CD14-positive monocyte (primary cell): Measurements from ENCODE around the gene ZFHX3. TPM values are rescaled to one million over a fixed set of nuclear protein-coding genes. Genes with fewer than 3 reads are reported as not detected.

Experiments
- DNase-seq, 3 donors: peaks; one replicate each; pipeline ENCODE4 v3.0.0-alpha.2; 2011 to 2022
- H2AFZ ChIP-seq: 2 replicates; pipeline ENCODE4 v1.6.0; 2012; ENCODE audit warnings: mild to moderate bottlenecking, low read depth, low read length, inconsistent platforms; ENCODE audit not compliant: insufficient read depth, poor library complexity, severe bottlenecking
- H3K27ac ChIP-seq, 2 donors: 1 replicate in 1 of 2; 2 replicates in 1 of 2; pipeline ENCODE4 v1.5.1; 2012 to 2013; ENCODE audit warnings: low read length in 2 of 2, control low read depth in 1 of 2, inconsistent platforms in 1 of 2, low read depth in 1 of 2, mild to moderate bottlenecking in 1 of 2
- H3K27me3 ChIP-seq, 2 donors: one replicate each; pipeline versions ENCODE4 v1.6.0 to v1.6.1; 2011 to 2013; ENCODE audit warnings: low read length in 2 of 2; ENCODE audit not compliant: control insufficient read depth in 2 of 2, insufficient read depth in 2 of 2
- H3K36me3 ChIP-seq, 2 donors: replicated peaks in 1 of 2; 1 replicate in 1 of 2; 2 replicates in 1 of 2; pipeline versions ENCODE4 v1.5.1 to v1.6.1; 2012 to 2013; ENCODE audit warnings: low read length in 2 of 2, control low read depth in 1 of 2, inconsistent platforms in 1 of 2, mild to moderate bottlenecking in 1 of 2; ENCODE audit not compliant: insufficient read depth in 2 of 2, control insufficient read depth in 1 of 2
- H3K4me1 ChIP-seq, 2 donors: 1 replicate in 1 of 2; 2 replicates in 1 of 2; pipeline versions ENCODE4 v1.5.1 to v1.6.1; 2012 to 2013; ENCODE audit warnings: low read length in 2 of 2, control low read depth in 1 of 2, inconsistent platforms in 1 of 2, mild to moderate bottlenecking in 1 of 2, moderate library complexity in 1 of 2; ENCODE audit not compliant: insufficient read depth in 2 of 2, control insufficient read depth in 1 of 2
- H3K4me2 ChIP-seq: replicated peaks from 2 replicates; pipeline ENCODE3; 2012; ENCODE audit warnings: low read length, moderate library complexity, mild to moderate bottlenecking; ENCODE audit not compliant: poor library complexity, severe bottlenecking; ENCODE audit errors: extremely low read depth
- H3K4me3 ChIP-seq, 3 experiments: fragments of 200-600 bp in 1 of 3; sonication (generic) in 1 of 3; replicated peaks in 1 of 3; 1 replicate in 2 of 3; 2 replicates in 1 of 3; pipeline ENCODE4 v1.5.1; 2011 to 2013; ENCODE audit warnings: low read length in 3 of 3, mild to moderate bottlenecking in 3 of 3, control low read depth in 2 of 3, low read depth in 2 of 3, inconsistent platforms in 1 of 3, moderate library complexity in 1 of 3
- H3K79me2 ChIP-seq: 2 replicates; pipeline ENCODE4 v1.6.0; 2012; ENCODE audit warnings: mild to moderate bottlenecking, control low read depth, inconsistent platforms, low read length, moderate library complexity; ENCODE audit not compliant: insufficient read depth
- H3K9ac ChIP-seq: 2 replicates; pipeline ENCODE4 v1.6.0; 2017; ENCODE audit warnings: low read length, mild to moderate bottlenecking; ENCODE audit not compliant: insufficient read depth, poor library complexity, severe bottlenecking
- H3K9me3 ChIP-seq, 2 donors: replicated peaks in 1 of 2; 1 replicate in 1 of 2; 2 replicates in 1 of 2; pipeline versions ENCODE4 v1.5.1 to v1.6.1; 2012 to 2013; ENCODE audit warnings: low read length in 2 of 2, control low read depth in 1 of 2; ENCODE audit not compliant: control insufficient read depth in 1 of 2, insufficient read depth in 1 of 2
- H4K20me1 ChIP-seq: 2 replicates; pipeline ENCODE4 v1.6.0; 2012; ENCODE audit warnings: mild to moderate bottlenecking, low read length, control low read depth, moderate library complexity; ENCODE audit not compliant: insufficient read depth
- H3K27ac Mint-ChIP-seq, 7 donors: one replicate each; pipeline ENCODE4 v1.8.0; 2020; ENCODE audit warnings: mild to moderate bottlenecking in 7 of 7, mixed read lengths in 7 of 7, moderate library complexity in 6 of 7, inconsistent platforms in 2 of 7
- H3K27me3 Mint-ChIP-seq, 3 donors: one replicate each; pipeline ENCODE4 v1.8.0; 2021 to 2022; ENCODE audit warnings: low read depth in 3 of 3, mild to moderate bottlenecking in 3 of 3, mixed read lengths in 3 of 3, moderate library complexity in 3 of 3, inconsistent platforms in 1 of 3
- H3K36me3 Mint-ChIP-seq, 2 donors: one replicate each; pipeline ENCODE4 v1.8.0; 2020; ENCODE audit warnings: mixed read lengths in 2 of 2, inconsistent platforms in 1 of 2, mild to moderate bottlenecking in 1 of 2
- H3K4me1 Mint-ChIP-seq: one replicate; pipeline ENCODE4 v1.8.0; 2020; ENCODE audit warnings: mild to moderate bottlenecking, mixed read lengths
- H3K4me3 Mint-ChIP-seq, 2 donors: one replicate each; pipeline ENCODE4 v1.8.0; 2020; ENCODE audit warnings: mild to moderate bottlenecking in 2 of 2, mixed read lengths in 2 of 2, moderate library complexity in 1 of 2
- H3K9me3 Mint-ChIP-seq, 7 donors: one replicate each; pipeline ENCODE4 v1.8.0; 2020 to 2022; ENCODE audit warnings: mixed read lengths in 7 of 7, mild to moderate bottlenecking in 6 of 7, moderate library complexity in 6 of 7, inconsistent platforms in 2 of 7
- CTCF ChIP-seq: fragments of 200-600 bp; IDR thresholded peaks from one replicate; pipeline ENCODE4 v1.8.0; 2022; ENCODE audit warnings: antibody characterized with exemption, mild to moderate bottlenecking
- WGBS: methylation state at CpG from one replicate; pipeline ENCODE4 v1.1.5; 2013; ENCODE audit warnings: missing lambda C conversion rate; ENCODE audit not compliant: insufficient coverage; 5-methylcytosine and 5-hydroxymethylcytosine counted together
- intact Hi-C, 2 donors: fragments of 100-400 bp; cut with micrococcal nuclease; formaldehyde crosslinking; loops; one replicate each; pipeline versions ENCODE4 v1.15.0 to v1.15.1; 2023
- polyA plus RNA-seq, 3 donors: library from polyadenylated mRNA; depleted of rRNA in 1 of 3; unstranded in 2 of 3; stranded (reverse) in 1 of 3; fragments of 300-500 nt in 2 of 3; fragments of >200 nt in 1 of 3; fragmentation: Illumina TruSeq in 2 of 3; gene quantifications; 1 replicate in 2 of 3; 2 replicates in 1 of 3; pipeline ENCODE4 v1.2.3, GENCODE V29; 2012 to 2021

The ZFHX3 gene
- polyA plus RNA-seq, 3 donors, result 0.42 to 4.2 (median 0.43) TPM

GRCh38 chr16:73057291-73058210, 9.6 kb upstream of the ZFHX3 start:
- peaks cover 55 to 70% of the 10 kb centered on the region in 2 donors for H3K4me1 ChIP-seq
- intact Hi-C loops, result loop anchor here in 1 of 2 donors (1.0 to 10.0 kb wide), 3 partner anchors 8 to 203 kb away; no protein-coding TSS in a partner anchor
- H3K27me3 ChIP-seq, result peaks cover 25 to 29% of the 10 kb centered on the region in 2 donors
- H3K36me3 ChIP-seq, result no peaks in the 10 kb centered on the region
- peak overlapping the region; percentile 61 to 79 for H3K27ac ChIP-seq
- peak overlapping the region; percentile 73 for H3K4me2 ChIP-seq
- no peak for DNase-seq
- H2AFZ ChIP-seq, result peak overlapping the region; percentile 64
- peaks cover 14% of the 10 kb centered on the region for H4K20me1 ChIP-seq
- H3K79me2 ChIP-seq, result peaks cover 42% of the 10 kb centered on the region
- H3K27me3 Mint-ChIP-seq, result peaks cover 42 to 57% (median 44%) of the 10 kb centered on the region in 3 donors
- WGBS, result under 1% methylated on average over 70 of the region's 101 CpGs
- H3K4me3 ChIP-seq, result peak overlapping the region; percentile 57 to 96 (median 76)
- H3K4me3 Mint-ChIP-seq, result peak overlapping the region; percentile 93 to 98
- H3K4me1 Mint-ChIP-seq, result peaks cover 67% of the 10 kb centered on the region
- H3K9ac ChIP-seq, result peak overlapping the region; percentile 83
- no peaks in the 10 kb centered on the region for H3K9me3 ChIP-seq
- TF ChIP-seq CTCF, result no peak
- peaks cover 0 to 8% (median 0%) of the 10 kb centered on the region in 7 donors for H3K9me3 Mint-ChIP-seq
- peak overlapping the region; percentile 87 to 98 (median 94) for H3K27ac Mint-ChIP-seq
- H3K36me3 Mint-ChIP-seq, result peaks cover 4 to 18% of the 10 kb centered on the region in 2 donors

GRCh38 chr16:73056921-73057290, 9.0 kb upstream of the ZFHX3 start:
- Mint-ChIP-seq H3K4me3 (peak overlapping the region; percentile 93 to 98), H3K9me3 (peaks cover 0 to 8% (median 0%) of the 10 kb centered on the region in 7 donors), H3K27ac (peak overlapping the region in 5 of 7 donors; percentile 91 to 98 (median 94)), H3K27me3 (peaks cover 36 to 50% (median 38%) of the 10 kb centered on the region in 3 donors), H3K4me1 (peaks cover 61% of the 10 kb centered on the region), H3K36me3 (peaks cover 4 to 15% of the 10 kb centered on the region in 2 donors)
- peak overlapping the region; percentile 83 for H3K9ac ChIP-seq
- H2AFZ ChIP-seq, result peak overlapping the region; percentile 64
- no peaks in the 10 kb centered on the region for H3K9me3 ChIP-seq
- H3K4me2 ChIP-seq, result peak overlapping the region; percentile 73
- peaks cover 45% of the 10 kb centered on the region for H3K79me2 ChIP-seq
- WGBS, result no CpG with 5 or more reads among the region's 6 CpGs
- intact Hi-C loops, result loop anchor here in 1 of 2 donors (1.0 to 10.0 kb wide), 3 partner anchors 8 to 202 kb away; no protein-coding TSS in a partner anchor
- peaks cover 19 to 23% of the 10 kb centered on the region in 2 donors for H3K27me3 ChIP-seq
- H4K20me1 ChIP-seq, result peaks cover 10% of the 10 kb centered on the region
- H3K4me3 ChIP-seq, result peak overlapping the region; percentile 57 to 96 (median 76)
- peak overlapping the region in 1 of 2 donors; percentile 79 for H3K27ac ChIP-seq
- H3K36me3 ChIP-seq, result no peaks in the 10 kb centered on the region
- peaks cover 53 to 64% of the 10 kb centered on the region in 2 donors for H3K4me1 ChIP-seq
- no peak for TF ChIP-seq CTCF
- no peak for DNase-seq
